HEK293T (cell line): ENCODE results near the gene UBE3D.
"Not testable (repeated sequence)": the region's sequence is repeated elsewhere in the genome, so short reads cannot be mapped to it uniquely, and the experiment has no call there.

Source experiments
- ARNT ChIP-seq: fragments of 450-650 bp; IDR thresholded peaks from 2 replicates; pipeline ENCODE4 v1.6.1; 2017; ENCODE audit warnings: mild to moderate bottlenecking
- BHLHE40 ChIP-seq: fragments of 450-650 bp; IDR thresholded peaks from 2 replicates; pipeline ENCODE4 v1.6.1; 2016; ENCODE audit warnings: mild to moderate bottlenecking, moderate library complexity, borderline replicate concordance
- CTBP1 ChIP-seq: fragments of 450-650 bp; IDR thresholded peaks from 2 replicates; pipeline ENCODE4 v1.6.1; 2016; ENCODE audit warnings: borderline replicate concordance
- ELF4 ChIP-seq: fragments of 450-650 bp; IDR thresholded peaks from 2 replicates; pipeline ENCODE4 v1.6.1; 2017; ENCODE audit warnings: antibody characterized with exemption
- FOXA1 ChIP-seq: fragments of 450-650 bp; IDR thresholded peaks from 2 replicates; pipeline ENCODE4 v1.6.1; 2016; ENCODE audit warnings: mild to moderate bottlenecking
- FOXK2 ChIP-seq: fragments of 450-650 bp; IDR thresholded peaks from 2 replicates; pipeline ENCODE4 v1.6.1; 2016; ENCODE audit warnings: mild to moderate bottlenecking
- FOXM1 ChIP-seq: fragments of 450-650 bp; IDR thresholded peaks from 2 replicates; pipeline ENCODE4 v1.6.1; 2017; ENCODE audit warnings: mild to moderate bottlenecking, borderline replicate concordance
- HDGF ChIP-seq: fragments of 450-650 bp; IDR thresholded peaks from 2 replicates; pipeline ENCODE4 v1.6.1; 2017; ENCODE audit warnings: antibody characterized with exemption, borderline replicate concordance
- LEF1 ChIP-seq: fragments of 450-650 bp; IDR thresholded peaks from 2 replicates; pipeline ENCODE4 v1.6.1; 2017; ENCODE audit warnings: mild to moderate bottlenecking, borderline replicate concordance
- NFRKB ChIP-seq: fragments of 450-650 bp; IDR thresholded peaks from 2 replicates; pipeline ENCODE4 v1.6.1; 2016; ENCODE audit warnings: mild to moderate bottlenecking, moderate library complexity
- SP1 ChIP-seq: fragments of 450-650 bp; IDR thresholded peaks from 2 replicates; pipeline ENCODE4 v1.6.1; 2017
- SUZ12 ChIP-seq: fragments of 450-650 bp; IDR thresholded peaks from 2 replicates; pipeline ENCODE4 v1.6.1; 2016; ENCODE audit warnings: mild to moderate bottlenecking
- TARDBP ChIP-seq: fragments of 450-650 bp; IDR thresholded peaks from 2 replicates; pipeline ENCODE4 v1.6.1; 2016
- ZNF384 ChIP-seq: fragments of 450-650 bp; IDR thresholded peaks from 2 replicates; pipeline ENCODE4 v1.6.1; 2016

GRCh38 chr6:83011131-83011530 lies 54.5 kb downstream of the UBE3D start:
- TF ChIP-seq FOXA1, LEF1, SP1, FOXK2, ZNF384, BHLHE40, ELF4, HDGF, FOXM1, SUZ12, TARDBP, CTBP1, ARNT, NFRKB: not testable (repeated sequence)
